Thoracic aorta (tissue), 2 donors: ENCODE results near the gene FAM76A. TPM values are rescaled to one million over a fixed set of nuclear protein-coding genes. Genes with fewer than 3 reads are reported as not detected.
"Not testable (repeated sequence)": the region's sequence is repeated elsewhere in the genome, so short reads cannot be mapped to it uniquely, and the experiment has no call there.

Experiments
- ATAC-seq: fragments of 150-250 bp; one replicate; pipeline ENCODE4 v1.8.0; 2017; ENCODE audit warnings: low read depth; ENCODE audit not compliant: insufficient number of reproducible peaks, low FRiP score
- DNase-seq: peaks from one replicate; pipeline ENCODE4 v3.0.0-alpha.2; 2020; ENCODE audit warnings: low spot score
- H3K27ac ChIP-seq, 2 donors: fragments of 200-600 bp; sonication (generic); 1 replicate in 1 of 2; 2 replicates in 1 of 2; pipeline ENCODE4 v1.5.1; 2016; ENCODE audit warnings: mild to moderate bottlenecking in 2 of 2, moderate library complexity in 2 of 2
- H3K27me3 ChIP-seq: fragments of 200-600 bp; sonication (generic); replicated peaks from 2 replicates; pipeline ENCODE4 v1.6.0; 2016; ENCODE audit warnings: mild to moderate bottlenecking; ENCODE audit not compliant: insufficient read depth
- H3K36me3 ChIP-seq: fragments of 200-600 bp; sonication (generic); one replicate; pipeline ENCODE4 v1.5.1; 2016
- H3K4me1 ChIP-seq, 2 donors: fragments of 200-600 bp; sonication (generic); 1 replicate in 1 of 2; 2 replicates in 1 of 2; pipeline versions ENCODE4 v1.5.1 to v1.6.0; 2016; ENCODE audit warnings: low read depth in 2 of 2, mild to moderate bottlenecking in 1 of 2; ENCODE audit not compliant: control insufficient read depth in 1 of 2
- H3K4me3 ChIP-seq: fragments of 200-600 bp; sonication (generic); 2 replicates; pipeline ENCODE4 v1.5.1; 2016; ENCODE audit warnings: mild to moderate bottlenecking
- H3K9me3 ChIP-seq: fragments of 200-600 bp; sonication (generic); 2 replicates; pipeline ENCODE4 v1.5.1; 2016
- total RNA-seq, 2 donors: library from RNA; depleted of rRNA; stranded (reverse); fragments of >200 nt; gene quantifications; one replicate each; pipeline versions ENCODE4 v1.1.0 to v1.2.3, GENCODE V29; 2016
- TF ChIP-seq, protein P1 (sequence below): fragments of 200-600 bp; sonication (generic); IDR thresholded peaks from one replicate; pipeline ENCODE4 v1.5.1; 2019; ENCODE audit warnings: antibody characterized with exemption

The FAM76A gene
- total RNA-seq, 2 donors from 2014 or later: 18.0 to 19.0 TPM

DNA sequence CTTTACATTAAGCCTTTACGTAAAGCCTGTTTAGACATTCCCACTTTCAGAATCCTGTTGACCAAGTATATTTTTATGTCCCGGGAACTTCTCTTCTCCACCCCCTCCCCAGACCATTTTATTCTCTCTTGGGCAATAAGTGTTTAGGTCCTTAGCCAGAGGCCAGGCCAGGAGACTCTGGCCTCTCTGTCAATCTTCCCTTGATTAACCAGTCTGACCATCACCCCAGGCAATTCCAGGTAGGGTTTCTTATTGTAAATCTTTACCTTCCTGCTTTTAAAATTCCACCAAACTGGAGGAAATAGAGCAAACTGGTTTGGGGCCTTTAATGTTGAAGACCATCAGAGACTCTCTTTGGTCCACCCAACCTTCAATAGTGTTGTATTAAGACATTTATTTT, 41.6 kb upstream of the FAM76A start:
- Histone ChIP-seq H3K4me3 (no peak overlapping the region), H3K27ac (no peak overlapping the region), H3K27me3 (no peaks in the 10 kb centered on the region), H3K9me3 (peaks cover 6% of the 10 kb centered on the region), H3K36me3 (no peaks in the 10 kb centered on the region), H3K4me1 (peaks cover 0 to 2% of the 10 kb centered on the region in 2 donors)
- ATAC-seq (no peak), DNase-seq (no peak)
- TF ChIP-seq, protein P1, sequence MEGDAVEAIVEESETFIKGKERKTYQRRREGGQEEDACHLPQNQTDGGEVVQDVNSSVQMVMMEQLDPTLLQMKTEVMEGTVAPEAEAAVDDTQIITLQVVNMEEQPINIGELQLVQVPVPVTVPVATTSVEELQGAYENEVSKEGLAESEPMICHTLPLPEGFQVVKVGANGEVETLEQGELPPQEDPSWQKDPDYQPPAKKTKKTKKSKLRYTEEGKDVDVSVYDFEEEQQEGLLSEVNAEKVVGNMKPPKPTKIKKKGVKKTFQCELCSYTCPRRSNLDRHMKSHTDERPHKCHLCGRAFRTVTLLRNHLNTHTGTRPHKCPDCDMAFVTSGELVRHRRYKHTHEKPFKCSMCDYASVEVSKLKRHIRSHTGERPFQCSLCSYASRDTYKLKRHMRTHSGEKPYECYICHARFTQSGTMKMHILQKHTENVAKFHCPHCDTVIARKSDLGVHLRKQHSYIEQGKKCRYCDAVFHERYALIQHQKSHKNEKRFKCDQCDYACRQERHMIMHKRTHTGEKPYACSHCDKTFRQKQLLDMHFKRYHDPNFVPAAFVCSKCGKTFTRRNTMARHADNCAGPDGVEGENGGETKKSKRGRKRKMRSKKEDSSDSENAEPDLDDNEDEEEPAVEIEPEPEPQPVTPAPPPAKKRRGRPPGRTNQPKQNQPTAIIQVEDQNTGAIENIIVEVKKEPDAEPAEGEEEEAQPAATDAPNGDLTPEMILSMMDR: no peak

DNA sequence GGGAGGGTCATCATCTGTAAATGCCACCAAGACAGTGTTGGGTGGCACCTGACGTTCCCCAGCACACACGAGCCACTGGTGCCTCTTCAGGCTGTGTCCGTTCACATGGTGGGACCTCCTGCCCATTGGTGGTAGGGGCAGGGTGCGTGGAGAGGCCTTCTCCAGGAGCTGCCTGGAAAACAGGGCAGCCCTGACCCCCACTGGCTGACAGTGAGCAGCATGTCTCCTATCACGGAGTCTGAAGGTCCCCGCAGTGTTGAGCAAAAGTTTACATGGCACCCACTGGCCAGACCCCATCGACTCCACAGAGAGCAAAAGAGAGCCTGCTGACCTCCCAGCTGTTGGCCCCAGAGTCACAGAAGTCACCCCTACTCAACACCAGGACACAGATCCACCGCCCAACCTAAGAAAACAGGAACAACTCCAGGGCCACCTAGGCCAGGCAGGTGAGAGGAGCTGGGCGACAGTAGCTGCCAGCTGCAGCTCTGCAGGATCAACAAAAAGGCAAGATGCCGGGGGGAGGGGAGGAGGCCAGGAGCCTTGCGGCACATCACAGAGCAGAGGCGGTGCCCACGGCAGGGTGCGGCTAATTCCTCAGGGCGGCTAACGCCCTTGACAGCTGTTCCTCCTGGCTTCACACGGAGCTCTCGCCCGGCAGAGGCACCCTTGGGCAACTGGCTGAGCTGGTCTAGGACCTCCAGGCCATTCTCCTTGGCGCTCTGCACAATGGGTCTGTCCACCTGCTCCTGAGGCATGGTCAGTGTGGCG, 39.4 kb upstream of the FAM76A start:
- Histone ChIP-seq H3K27me3 (no peaks in the 10 kb centered on the region), H3K4me3 (no peak overlapping the region), H3K9me3 (peaks cover 3% of the 10 kb centered on the region), H3K36me3 (no peaks in the 10 kb centered on the region), H3K27ac (no peak overlapping the region), H3K4me1 (peaks cover 0 to 5% of the 10 kb centered on the region in 2 donors)
- TF ChIP-seq, protein P1: no peak
- ATAC-seq: no peak
- no peak for DNase-seq

DNA sequence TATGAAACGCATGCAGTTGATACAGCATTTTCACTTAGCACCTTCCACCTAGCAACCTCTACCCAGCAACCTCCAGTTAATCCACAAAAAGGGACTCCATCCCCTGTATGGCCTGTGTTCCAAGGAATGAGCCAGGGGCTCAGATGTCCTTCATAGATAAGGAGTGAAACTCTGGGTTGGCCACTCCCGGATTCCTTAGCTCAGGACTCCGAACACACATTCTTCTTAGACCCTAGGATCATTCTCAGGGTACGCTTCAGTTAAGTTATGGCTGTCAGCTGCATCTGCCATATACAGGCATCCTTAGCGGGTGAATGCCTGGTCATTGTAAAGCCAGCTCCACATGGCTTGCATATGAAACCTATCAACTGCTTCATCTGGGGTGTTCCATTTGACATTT, 37.9 kb upstream of the FAM76A start:
- peaks cover 0 to 5% of the 10 kb centered on the region in 2 donors for H3K4me1 ChIP-seq
- TF ChIP-seq, protein P1: no peak
- DNase-seq: no peak

DNA sequence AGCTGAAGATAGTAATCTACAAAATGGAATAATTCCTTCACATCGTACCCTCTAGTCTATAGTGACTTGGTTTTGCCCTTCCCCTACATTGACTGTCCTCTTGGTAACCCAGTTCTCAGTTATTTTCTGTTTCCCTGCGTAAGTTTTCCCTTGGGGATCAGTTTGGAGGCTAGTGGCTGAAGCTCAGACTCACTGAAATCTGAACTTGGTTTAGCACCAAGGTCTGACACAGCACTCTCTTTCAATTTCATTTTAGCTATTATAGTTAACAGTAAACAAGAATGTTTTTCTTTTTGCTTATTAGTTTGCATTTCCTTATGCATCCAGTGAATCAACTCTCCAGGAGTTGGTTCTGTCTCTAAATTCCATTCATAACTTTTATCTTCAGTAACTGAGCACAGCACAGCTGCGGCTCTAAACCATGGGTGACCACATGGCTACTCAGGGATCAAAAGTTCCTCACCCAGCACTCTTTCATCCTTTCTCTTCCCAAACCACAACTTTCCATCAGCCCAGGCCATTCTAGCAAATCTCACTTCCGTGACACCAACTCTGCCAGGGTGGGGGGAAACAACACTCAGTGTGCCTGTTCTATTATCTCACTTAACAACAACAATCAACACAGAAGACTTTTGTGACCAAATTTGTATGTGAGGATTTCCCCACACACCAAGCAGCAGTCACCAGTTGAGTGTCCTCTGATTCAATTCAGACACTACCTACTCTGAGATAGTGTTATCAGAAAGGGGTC, 36.2 kb upstream of the FAM76A start:
- Histone ChIP-seq H3K27ac (no peak overlapping the region), H3K36me3 (no peaks in the 10 kb centered on the region), H3K27me3 (no peaks in the 10 kb centered on the region), H3K4me3 (peak overlapping the region; percentile 24), H3K9me3 (no peaks in the 10 kb centered on the region), H3K4me1 (peaks cover 0 to 5% of the 10 kb centered on the region in 2 donors)
- TF ChIP-seq, protein P1: no peak
- DNase-seq (no peak), ATAC-seq (no peak)

More for the DNA sequence above, 37.9 kb upstream of the FAM76A start:
- Histone ChIP-seq H3K36me3 (no peaks in the 10 kb centered on the region), H3K27me3 (no peaks in the 10 kb centered on the region), H3K27ac (no peak overlapping the region), H3K4me3 (no peak overlapping the region), H3K9me3 (no peaks in the 10 kb centered on the region)
- ATAC-seq: no peak

DNA sequence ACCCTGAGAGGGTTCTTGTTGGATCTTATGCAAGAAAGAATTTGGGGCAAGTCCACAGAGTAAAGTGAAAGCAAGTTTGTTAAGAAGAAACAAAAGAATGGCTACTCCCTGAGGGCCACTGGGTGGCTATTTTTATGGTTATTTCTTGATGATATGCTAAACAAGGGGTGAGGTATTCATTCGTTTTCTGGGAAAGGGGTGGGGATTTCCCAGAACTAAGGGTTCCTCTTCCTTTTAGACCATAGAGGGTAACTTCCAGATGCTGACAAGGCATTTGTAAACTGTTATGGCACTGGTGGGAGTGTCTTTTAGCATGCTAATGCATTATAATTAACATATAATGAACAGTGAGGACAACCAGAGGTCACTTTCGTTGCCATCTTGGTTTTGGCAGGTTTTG, 35.6 kb upstream of the FAM76A start:
- Histone ChIP-seq H3K27ac (no peak overlapping the region), H3K4me3 (no peak overlapping the region), H3K27me3 (no peaks in the 10 kb centered on the region), H3K4me1 (peaks cover 0 to 5% of the 10 kb centered on the region in 2 donors), H3K36me3 (no peaks in the 10 kb centered on the region), H3K9me3 (no peaks in the 10 kb centered on the region)
- DNase-seq (no peak), ATAC-seq (no peak)
- TF ChIP-seq, protein P1: no peak

DNA sequence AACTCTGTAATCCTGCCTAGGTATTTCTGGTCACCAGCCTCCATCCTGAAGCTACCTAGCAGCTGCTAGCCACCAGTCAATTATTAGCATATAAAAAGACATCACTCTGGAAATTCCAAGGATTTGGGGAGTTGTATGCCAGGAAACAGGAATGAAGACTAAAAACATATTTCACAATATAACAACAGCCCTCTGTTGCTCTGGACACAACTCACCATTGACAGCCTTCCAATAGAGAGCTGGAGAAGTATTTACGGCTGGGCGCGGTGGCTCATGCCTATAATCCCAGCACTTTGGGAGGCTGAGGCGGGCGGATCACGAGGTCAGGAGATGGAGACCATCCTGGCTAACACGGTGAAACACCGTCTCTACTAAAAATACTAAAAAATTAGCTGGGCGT, 28.9 kb upstream of the FAM76A start:
- not testable (repeated sequence) for H3K36me3 ChIP-seq, H3K4me1 ChIP-seq, ATAC-seq, DNase-seq, H3K27ac ChIP-seq, H3K4me3 ChIP-seq, H3K27me3 ChIP-seq, H3K9me3 ChIP-seq
